Left hindlimb (tissue), 1 donor: ENCODE data around the gene RGMB.
"Not testable (repeated sequence)": the region's sequence is repeated elsewhere in the genome, so short reads cannot be mapped to it uniquely, and the experiment has no call there.

ENCODE experiments used
- DNase-seq: peaks from one replicate; pipeline ENCODE4 v3.0.0-alpha.2; 2018

RGMB gene, protein sequence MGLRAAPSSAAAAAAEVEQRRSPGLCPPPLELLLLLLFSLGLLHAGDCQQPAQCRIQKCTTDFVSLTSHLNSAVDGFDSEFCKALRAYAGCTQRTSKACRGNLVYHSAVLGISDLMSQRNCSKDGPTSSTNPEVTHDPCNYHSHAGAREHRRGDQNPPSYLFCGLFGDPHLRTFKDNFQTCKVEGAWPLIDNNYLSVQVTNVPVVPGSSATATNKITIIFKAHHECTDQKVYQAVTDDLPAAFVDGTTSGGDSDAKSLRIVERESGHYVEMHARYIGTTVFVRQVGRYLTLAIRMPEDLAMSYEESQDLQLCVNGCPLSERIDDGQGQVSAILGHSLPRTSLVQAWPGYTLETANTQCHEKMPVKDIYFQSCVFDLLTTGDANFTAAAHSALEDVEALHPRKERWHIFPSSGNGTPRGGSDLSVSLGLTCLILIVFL

DNA sequence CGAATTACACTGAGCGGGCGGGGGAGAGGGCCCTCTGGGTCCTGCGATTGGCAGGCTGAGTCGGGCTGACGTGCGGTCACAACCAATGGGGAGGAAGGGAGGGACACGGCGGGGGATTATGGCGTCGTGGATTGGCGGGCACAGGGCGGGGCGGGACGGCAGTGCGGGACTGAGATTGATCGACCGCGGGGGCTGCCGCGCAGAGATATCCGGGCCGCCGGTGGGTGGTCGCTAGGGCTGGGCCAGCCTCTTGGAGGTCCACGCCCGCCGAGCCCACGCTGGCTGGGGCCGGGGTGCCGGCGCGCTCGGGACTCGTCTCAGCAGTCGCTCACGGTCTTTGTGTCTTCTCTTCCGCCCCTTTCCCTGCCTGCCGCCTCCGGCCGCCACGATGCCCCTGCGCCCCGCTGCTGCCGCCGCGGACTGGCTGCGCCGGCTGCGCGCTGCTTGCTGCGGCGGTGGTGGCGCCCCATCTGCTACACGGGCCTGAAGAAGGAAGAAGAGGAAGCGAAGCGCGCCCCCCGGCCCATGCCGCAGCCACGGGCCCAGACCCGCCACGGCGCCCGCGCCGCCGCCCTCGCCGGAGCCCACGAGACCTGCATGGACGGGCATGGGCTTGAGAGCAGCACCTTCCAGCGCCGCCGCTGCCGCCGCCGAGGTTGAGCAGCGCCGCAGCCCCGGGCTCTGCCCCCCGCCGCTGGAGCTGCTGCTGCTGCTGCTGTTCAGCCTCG is at the start of gene RGMB:
Gene RGMB, plus strand, starts transcription at position 200 of the 728 bp plus-strand sequence. Its CDS starts 408 bp downstream, at position 608.
- DNase-seq: peak; percentile 100

DNA sequence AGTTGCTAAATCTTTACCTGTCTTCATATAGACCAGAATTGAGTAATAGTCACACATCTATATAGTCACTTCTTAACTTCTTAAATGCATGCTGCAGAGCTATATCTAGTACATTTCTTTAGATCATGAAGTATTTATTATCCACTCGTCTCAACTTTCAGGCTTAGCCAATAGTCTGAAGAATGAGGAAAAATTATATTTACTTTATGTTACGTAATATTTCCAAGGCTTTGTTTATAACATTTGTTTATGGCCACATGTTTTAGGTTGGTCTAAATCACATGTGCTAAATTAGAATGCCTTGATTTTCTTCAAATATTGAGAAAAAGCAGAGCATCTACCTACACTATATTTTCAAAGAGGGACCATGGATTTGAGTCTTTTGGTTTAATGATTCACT is 47.2 kb upstream of the RGMB start:
- DNase-seq: no peak

GRCh38 chr5:98727686-98728085 is 45.8 kb upstream of the RGMB start:
- no peak for DNase-seq

GRCh38 chr5:98734646-98735045 is 38.8 kb upstream of the RGMB start:
- no peak for DNase-seq

GRCh38 chr5:98735806-98736507 is 37.5 kb upstream of the RGMB start:
- DNase-seq: no peak

DNA sequence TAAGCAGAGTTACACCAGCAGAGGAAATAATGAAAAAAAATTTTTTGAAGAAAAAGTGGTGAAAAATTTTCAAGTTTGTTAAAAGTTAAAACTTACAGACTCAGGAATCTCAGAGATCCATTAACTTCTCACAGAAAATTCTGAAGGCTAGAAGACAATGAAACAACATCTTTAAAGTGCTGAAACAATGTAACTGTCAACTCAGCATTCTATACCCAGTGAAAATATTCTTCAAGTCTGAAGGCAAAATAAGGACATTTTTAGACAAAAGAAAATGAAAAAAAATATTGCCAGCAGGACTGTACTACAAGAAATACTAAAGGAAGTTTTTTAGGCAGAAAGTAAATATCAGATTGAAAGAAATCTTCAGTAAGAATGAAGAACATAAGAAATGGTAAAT is 36.7 kb upstream of the RGMB start:
- DNase-seq: no peak

GRCh38 chr5:98737441-98737840 is 36.0 kb upstream of the RGMB start:
- not testable (repeated sequence) for DNase-seq

DNA sequence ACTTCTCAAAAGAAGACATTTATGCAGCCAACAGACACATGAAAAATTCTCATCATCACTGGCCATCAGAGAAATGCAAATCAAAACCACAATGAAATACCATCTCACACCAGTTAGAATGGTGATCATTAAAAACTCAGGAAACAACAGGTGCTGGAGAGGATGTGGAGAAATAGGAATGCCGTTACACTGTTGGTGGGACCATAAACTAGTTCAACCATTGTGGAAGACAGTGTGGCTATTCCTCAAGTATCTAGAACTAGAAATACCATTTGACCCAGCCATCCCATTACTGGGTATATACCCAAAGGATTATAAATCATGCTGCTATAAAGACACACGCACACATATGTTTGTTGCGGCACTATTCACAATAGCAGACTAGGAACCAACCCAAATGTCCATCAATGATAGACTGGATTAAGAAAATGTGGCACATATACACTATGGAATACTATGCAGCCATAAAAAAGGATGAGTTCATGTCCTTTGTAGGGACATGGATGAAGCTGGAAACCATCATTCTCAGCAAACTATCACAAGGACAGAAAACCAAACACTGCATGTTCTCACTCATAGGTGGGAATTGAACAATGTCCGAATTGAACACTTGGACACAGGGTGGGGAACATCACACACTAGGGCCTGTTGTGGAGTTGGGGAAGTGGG is 34.8 kb upstream of the RGMB start:
- not testable (repeated sequence) for DNase-seq

DNA sequence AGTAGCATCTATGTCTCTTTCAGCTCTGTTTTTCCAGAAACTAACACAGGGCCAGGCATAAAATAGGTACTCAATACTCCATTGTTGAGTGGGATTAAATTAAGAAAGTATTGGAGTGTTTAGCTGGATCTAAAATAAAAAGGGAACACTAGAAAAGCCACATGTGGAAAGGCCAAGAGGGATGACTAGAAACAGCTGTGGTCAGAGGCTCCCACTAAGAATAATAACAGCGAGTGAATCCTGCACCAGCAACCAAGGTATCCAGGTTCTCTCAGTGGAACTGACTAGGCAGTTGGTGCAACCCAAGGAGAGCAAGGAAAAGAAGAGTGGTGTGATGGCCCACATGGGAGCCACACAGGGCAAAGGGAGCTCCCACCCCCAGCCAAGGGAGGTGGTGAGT is 31.5 kb upstream of the RGMB start:
- DNase-seq: no peak

DNA sequence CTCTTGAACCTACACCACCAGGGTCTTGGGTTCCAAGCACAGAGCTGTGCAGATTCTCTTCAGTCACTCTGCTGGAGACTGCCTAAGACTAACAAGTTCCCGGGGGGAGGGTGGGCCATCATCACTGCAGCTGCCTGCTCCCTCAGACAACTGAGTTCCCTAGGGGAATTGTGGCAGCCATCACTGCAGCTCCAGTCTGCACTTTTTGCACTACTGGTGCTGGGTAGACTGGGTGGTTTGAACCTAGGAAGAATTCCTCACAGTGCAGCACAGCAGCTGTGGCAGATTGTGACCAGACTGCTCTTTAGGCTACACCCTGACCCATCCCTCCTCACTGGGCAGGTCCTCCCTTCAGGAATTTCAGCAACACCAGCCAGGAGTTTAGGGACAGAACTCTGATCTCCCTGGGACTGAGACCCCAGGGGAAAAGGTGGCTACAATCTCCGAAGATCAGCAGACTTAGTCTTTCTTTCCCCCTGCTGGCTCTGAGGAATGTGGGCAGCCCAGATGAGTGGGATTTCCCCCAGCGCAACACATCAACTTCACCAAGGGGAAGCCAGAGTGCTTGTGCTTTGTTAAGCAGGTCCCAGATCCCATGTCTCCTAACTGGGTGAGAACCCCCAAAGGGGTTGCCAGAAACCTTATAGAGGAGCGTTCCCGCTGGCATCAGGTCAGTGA is 30.9 kb upstream of the RGMB start:
- DNase-seq: no peak

DNA sequence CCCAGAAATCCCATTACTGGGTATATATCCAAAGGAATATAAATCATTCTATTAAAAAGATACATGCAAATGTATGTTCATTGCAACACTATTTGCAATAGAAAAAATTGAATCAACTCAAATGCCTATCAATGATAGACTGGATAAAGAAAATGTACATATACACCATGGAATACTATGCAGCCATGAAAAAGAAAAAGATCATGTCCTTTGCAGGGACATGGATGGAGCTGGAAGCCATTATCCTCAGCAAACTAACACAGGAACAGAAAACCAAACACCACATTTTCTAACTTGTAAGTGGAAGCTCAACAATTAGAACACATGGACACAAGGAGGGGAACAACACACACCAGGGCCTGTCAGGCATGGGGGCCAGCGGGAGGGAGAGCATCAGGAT is 25.2 kb upstream of the RGMB start:
- DNase-seq: not testable (repeated sequence)

DNA sequence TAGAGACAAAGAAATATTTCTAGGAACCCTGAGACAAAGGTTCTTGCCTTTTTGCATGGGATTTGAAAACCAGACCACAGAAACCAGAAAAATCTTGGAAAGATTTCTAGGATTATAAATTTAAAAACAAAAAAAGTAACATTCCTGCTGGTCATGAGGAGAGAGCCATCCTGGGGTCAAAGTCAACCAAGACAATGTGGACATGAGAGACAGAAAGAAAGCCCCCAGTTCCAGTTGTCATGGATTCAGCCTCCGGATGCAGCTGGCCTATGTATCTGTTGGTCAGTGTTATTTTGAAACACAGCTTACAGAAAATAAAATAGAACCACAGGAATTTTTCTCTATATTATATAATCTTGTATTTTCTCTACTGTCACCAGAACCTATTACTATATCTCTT is 24.4 kb upstream of the RGMB start:
- DNase-seq: no peak

DNA sequence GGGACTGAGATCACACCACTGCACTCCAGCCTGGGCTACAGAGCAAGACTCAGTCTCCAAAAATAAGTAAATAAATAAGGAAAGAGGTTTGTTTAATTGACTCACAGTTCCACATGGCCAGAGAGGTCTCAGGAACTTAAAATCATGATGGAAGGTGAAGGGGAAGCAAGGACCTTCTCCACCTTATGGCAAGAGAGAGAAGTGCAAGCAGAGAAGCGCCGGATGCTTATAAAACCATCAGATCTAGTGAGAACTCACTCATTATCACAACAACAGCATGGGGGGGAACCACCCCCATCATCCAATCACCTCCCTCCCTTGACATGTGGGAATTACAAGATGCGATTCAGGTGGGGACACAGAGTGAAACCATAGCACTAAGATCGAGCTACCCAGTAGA is 22.8 kb upstream of the RGMB start:
- DNase-seq: no peak

GRCh38 chr5:98752331-98752730 is 21.1 kb upstream of the RGMB start:
- DNase-seq: not testable (repeated sequence)

DNA sequence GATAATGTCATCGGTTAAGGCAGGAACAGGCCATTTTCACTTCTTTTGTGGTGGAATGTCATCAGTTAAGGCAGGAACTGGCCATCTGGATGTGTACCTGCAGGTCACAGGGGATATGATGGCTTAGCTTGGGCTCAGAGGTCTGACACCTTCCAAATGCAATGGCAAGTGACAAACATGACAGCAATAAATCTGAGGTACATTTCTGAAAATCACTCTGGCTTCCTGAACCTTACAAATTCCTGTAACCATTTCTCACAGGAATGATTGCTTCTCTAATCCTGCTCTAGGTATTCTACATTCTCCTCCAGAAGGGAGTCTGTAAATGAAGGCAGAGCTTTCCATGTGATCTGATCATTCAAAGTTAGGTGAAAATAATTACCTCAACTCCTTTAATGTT is 20.7 kb upstream of the RGMB start:
- DNase-seq: not testable (repeated sequence)

- DNase-seq: no peak
Observed at GRCh38 chr5:98753507-98753906, 20.0 kb upstream of the RGMB start.

DNA sequence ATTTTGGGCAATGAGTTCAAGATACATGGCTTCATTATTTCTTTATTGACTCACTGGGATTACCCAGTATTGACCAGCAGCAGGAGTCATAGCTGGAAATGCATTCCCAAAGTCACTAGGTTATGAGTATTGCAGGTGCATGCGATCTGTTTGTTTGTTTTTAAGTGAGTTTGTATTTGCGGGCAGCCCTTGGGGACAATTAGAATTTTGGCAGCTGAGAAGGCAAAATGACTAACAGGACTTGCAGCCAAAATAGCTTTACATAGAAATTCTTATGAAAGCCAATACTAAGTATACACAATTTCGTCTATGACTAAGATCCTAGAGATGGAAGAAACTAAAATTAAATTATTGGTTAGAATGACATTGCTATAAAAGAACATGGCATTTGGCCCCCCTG is 18.1 kb upstream of the RGMB start:
- no peak for DNase-seq

DNA sequence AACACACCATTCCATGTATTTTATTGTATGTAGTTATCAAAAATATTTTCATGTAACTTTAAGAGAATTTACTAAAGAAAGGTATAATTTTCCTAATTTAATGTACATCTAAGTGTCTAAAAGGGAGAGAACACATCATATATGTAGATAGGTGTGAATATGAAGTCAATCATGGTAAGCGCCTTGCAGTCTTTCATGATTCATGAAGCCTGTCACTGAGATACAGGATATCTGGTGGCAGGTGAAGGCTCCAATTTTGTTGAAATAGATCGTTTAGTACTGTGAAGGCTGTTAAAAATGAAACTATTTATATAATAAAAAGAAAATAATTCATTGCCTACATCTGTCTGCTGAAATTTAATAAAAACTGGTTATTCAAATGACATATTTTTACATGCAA is 15.5 kb upstream of the RGMB start:
- no peak for DNase-seq

GRCh38 chr5:98763001-98763630 is 10.3 kb upstream of the RGMB start:
- DNase-seq: peak; percentile 42

- no peak for DNase-seq
Observed at GRCh38 chr5:98765815-98766214, 7.6 kb upstream of the RGMB start.

DNA sequence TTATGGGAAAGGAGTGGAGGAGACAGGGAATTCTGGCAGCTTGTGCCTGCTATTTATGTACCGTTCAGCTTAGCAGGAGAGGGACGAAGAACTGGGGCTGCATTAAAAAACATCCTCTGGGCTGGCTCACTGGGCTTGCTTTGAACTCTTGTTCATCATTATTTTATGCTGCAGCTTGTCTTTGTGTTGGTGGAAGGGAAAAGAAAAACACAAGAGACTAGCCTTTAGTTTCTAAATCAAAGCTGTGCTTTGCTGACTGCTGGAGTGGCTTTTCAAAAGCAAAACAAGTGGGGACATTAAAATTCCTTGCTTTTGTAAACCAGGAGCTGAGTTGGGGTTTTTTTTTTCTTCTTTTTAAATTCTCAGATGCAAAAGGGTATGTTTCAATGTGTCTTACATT is 5.9 kb upstream of the RGMB start:
- no peak for DNase-seq
